ENCODE results near the gene ANKRD13B.

Gene ANKRD13B

GRCh38 chr17:29628644-29629043 lies 35.7 kb downstream of the ANKRD13B start:
- in situ Hi-C loops (cut with MboI; ENCODE audit: low sequenced_read_pairs, unreplicated experiment), result loop anchor here (25.0 kb wide), 1 partner anchor 309 kb away; the partner anchor contains the start of genes EFCAB5 and SSH2
- DNase-seq (ENCODE audit: low spot score), result no peak
- TF ChIP-seq CTCF (IDR thresholded peaks at IDR 0.05; ENCODE audit: borderline replicate concordance, control extremely low read depth, extremely low read depth, insufficient read depth, missing control alignments), result no peak

DNA sequence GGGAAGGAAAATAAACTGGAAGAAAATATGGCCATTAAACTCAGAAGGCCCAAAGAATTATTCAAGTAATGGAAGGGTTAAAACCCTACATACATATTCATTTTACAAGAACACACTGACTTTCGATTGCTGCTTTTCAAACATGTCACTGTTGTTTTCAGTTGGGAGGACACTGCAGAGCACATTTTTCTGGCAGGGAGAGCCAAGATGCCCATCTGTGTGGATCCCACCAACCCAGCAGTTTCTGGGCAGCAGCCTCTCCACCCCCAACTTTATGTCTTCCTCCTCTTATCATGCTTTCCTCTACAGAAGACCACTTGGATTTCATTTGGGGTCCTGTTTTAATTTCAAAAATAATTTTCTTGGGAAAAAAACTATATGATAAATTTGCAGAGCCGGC lies 36.9 kb downstream of the ANKRD13B start:
- in situ Hi-C loops (cut with MboI; ENCODE audit: low sequenced_read_pairs, unreplicated experiment), result loop anchor here (25.0 kb wide), 1 partner anchor 307 kb away; the partner anchor contains the start of genes EFCAB5 and SSH2
- no peak for DNase-seq (ENCODE audit: low spot score)
- TF ChIP-seq CTCF (IDR thresholded peaks at IDR 0.05; ENCODE audit: borderline replicate concordance, control extremely low read depth, extremely low read depth, insufficient read depth, missing control alignments), result no peak

DNA sequence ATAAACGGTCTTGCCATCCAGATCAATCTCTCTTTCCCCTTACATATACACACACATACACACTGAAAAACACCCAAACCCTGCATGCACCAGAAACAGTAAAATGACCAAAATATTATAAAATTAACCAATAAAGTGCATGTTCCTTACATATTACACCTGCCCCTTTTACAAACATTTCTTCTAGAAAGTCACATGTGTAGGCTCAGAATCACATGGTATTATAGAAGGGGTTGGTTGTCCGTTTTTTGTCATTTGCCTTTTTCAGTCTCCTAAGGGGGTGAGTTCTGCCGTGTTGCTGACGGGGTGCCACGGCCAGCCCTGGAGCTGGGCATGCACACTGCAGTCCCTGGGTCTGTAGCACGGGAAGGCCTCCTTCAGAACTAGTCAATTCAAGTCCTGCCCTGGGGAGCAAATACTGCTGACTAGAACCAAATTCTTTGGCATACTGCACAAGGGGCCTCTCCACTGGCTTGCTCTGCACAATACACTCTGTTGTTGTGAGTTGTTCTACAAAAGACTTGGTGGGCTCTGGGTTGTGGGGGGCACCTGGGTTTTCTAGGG lies 37.8 kb downstream of the ANKRD13B start:
- in situ Hi-C loops (cut with MboI; ENCODE audit: low sequenced_read_pairs, unreplicated experiment), result loop anchor here (25.0 kb wide), 1 partner anchor 307 kb away; the partner anchor contains the start of genes EFCAB5 and SSH2
- no peak for TF ChIP-seq CTCF (IDR thresholded peaks at IDR 0.05; ENCODE audit: borderline replicate concordance, control extremely low read depth, extremely low read depth, insufficient read depth, missing control alignments)
- DNase-seq (ENCODE audit: low spot score), result no peak

GRCh38 chr17:29633886-29634285 lies 41.0 kb downstream of the ANKRD13B start:
- in situ Hi-C loops (cut with MboI; ENCODE audit: low sequenced_read_pairs, unreplicated experiment), result loop anchor here (25.0 kb wide), 1 partner anchor 303 kb away; the partner anchor contains the start of genes EFCAB5 and SSH2
- no peak for TF ChIP-seq CTCF (IDR thresholded peaks at IDR 0.05; ENCODE audit: borderline replicate concordance, control extremely low read depth, extremely low read depth, insufficient read depth, missing control alignments)

DNA sequence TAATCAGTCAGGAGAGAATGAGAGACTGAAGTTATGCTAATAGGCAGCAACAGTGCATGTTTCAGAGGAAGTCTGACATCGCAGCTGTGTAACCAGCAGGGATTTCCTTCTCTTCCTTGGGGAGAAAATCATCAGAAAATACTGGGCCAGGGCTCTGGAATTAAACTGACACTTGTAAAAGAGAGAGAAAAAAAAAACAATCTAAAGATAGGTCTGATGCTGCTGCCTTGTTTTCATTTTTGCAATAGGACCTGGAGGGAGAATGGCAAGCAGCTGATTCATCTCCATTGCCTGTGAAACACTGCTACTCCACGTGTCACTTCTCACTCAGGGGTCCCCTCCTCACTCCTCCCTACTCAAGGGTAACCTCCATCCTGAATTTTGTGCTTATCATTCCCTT lies 47.5 kb downstream of the ANKRD13B start:
- in situ Hi-C loops (cut with MboI; ENCODE audit: low sequenced_read_pairs, unreplicated experiment), result loop anchor here (25.0 kb wide), 1 partner anchor 297 kb away; the partner anchor contains the start of genes EFCAB5 and SSH2
- TF ChIP-seq CTCF (IDR thresholded peaks at IDR 0.05; ENCODE audit: borderline replicate concordance, control extremely low read depth, extremely low read depth, insufficient read depth, missing control alignments), result no peak
- no peak for DNase-seq (ENCODE audit: low spot score)

More at GRCh38 chr17:29633886-29634285, 41.0 kb downstream of the ANKRD13B start:
- no peak for DNase-seq (ENCODE audit: low spot score)

- DNase-seq (ENCODE audit: low spot score), result no peak
- in situ Hi-C loops (cut with MboI; ENCODE audit: low sequenced_read_pairs, unreplicated experiment), result loop anchor here (25.0 kb wide), 1 partner anchor 296 kb away; the partner anchor contains the start of genes EFCAB5 and SSH2
- TF ChIP-seq CTCF (IDR thresholded peaks at IDR 0.05; ENCODE audit: borderline replicate concordance, control extremely low read depth, extremely low read depth, insufficient read depth, missing control alignments), result no peak
Observed at GRCh38 chr17:29640981-29641642, 48.2 kb downstream of the ANKRD13B start.

Data from GM13976 (cell line).